GM18502 (cell line): Measurements from ENCODE around the gene ETAA1.

Source experiments
- ATAC-seq: cut with Tn5 transposase; IDR thresholded peaks from one replicate; pipeline ENCODE4 v1.9.1; 2021; ENCODE audit warnings: mild to moderate bottlenecking; ENCODE audit not compliant: unreplicated experiment, poor library complexity

Gene ETAA1

DNA sequence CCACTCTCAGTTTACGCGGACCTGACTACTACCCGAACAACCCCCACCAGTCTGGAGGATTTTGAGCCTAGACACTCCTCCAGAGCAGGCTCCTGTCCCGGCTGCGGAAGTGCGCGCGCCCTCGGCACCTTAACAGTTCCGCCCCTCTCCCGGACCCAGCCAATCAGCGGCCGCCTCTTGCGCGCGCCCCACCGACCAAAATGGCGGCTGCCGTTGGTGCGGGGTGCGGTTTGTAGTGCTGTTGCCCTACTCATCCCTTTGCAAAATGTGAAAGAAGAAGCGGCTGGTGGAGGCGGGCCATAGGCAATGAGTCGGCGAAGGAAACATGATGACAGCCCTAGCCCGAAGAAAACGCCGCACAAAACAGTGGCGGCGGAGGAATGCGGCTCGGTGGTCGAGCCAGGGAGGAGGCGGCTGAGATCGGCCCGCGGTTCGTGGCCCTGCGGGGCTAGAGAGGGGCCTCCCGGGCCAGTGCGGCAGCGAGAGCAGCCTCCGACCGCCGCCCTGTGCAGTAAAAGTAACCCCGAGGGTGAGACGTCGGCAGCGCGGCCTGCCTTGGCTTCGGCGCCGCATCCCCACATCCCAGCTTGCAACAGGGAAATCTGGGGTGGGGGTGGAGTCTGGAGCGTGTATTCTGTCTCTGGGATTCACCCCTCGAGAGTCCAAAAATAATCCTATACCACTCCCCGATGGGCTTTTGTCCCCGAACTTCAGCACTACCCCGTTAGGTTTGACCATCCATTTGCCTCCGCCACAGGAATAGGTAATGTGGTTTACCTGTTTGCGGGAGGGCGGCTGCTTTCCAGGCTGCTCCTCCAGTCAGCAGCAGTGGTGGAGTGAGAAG lies at the start of gene ETAA1:
Gene ETAA1 (plus strand): TSS at position 191 of the 844 bp plus-strand sequence. CDS start 116 bp downstream, at position 307.
- peak; percentile 100 for ATAC-seq

DNA sequence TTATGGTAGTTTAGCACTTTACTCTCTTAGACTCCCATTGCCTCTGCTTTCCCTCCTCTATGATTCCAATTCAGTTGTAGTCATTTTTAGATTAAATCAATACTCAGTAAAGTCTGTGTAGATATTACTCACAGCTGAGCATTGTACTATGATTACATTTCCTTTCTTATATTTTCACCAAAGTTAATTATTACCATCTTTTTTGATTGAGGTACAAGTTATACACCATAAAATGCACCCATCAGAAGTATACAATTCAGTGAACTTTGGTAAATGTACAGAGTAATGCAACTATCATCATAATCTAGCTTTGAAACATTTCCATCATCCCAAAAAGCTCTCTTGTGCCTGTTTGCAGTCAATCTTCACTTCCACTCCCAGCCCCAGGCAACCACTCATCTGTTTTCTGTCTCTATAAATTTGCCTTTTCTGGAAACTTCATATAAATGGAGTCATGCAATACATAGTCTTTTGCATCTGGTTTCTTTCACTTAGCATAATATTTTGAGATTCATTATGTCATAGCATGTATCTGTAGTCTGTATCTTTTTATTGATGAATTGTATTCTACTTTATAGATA lies 30.2 kb upstream of the ETAA1 start:
- no peak for ATAC-seq

DNA sequence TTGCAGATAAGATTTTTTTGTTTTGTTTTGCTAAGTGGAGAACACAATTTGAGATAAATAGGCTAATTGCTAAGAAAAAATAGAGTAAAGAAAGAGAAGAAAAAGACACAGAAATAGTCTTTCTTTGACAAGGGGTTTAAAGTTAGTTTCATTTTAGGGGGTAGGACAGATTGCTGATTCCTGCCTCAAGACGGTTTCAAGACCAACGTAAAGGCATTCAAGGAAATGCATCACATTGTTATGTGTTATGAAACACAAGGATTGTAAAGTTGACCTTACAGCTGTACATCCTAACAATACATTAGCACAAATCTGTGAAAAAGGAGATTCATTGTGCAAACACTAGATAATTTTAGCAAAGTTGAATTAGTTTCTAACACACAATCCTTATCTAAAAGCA lies 22.7 kb upstream of the ETAA1 start:
- no peak for ATAC-seq

DNA sequence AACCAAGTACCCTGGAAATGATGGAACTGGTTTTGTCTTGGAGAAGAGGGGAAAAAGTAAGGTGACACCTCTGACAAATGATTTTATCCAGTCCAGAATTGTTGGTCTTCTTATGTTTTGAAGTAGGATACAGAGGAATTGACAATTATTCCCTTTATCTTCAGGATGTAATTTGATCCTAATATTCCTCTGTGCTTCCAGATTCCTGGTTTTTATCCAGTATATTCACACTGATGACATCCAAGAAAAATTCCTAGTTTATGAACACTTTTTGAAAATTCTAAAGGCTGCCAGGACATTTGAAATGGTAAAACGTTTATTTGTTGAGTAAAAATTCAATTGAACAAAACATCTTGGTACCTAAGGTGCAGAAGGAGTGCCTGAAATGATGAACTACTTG lies 22.2 kb upstream of the ETAA1 start:
- no peak for ATAC-seq

DNA sequence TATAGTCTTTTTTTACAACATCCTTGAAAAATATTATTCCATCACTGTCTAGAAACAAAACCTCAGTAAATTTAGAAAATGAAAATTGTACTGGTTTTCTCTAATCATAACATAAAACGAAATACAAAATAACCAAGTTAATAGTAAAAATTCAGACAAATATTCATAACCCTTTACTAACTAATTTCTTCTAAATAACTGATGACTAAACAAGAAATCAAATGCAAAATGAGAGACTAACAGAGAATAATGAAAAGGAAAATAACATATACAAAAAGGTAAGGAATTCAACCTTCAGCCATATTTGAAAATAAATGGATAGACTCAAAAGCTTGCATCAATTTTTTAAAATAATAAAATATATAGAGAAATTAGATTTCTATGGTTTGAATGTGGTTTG lies 18.6 kb upstream of the ETAA1 start:
- no peak for ATAC-seq

DNA sequence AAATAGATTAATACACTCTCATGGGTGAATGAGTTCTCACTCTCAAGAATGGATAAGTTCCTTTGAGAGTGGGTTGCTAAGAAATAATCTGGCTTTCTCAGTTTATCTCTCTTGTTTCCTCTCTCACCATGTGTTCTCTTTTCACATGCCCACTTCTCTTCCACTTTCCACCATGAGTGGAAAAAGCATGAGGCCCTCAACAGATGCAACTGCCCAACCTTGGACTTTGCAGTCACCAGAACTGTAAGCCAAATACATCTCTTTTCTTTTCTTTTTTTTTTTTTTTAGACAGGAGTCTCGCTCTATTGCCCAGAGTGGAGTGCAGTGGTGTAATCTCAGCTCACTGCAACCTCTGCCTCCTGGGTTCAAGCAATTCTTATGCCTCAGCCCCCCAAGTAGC lies 18.1 kb upstream of the ETAA1 start:
- ATAC-seq: no peak

DNA sequence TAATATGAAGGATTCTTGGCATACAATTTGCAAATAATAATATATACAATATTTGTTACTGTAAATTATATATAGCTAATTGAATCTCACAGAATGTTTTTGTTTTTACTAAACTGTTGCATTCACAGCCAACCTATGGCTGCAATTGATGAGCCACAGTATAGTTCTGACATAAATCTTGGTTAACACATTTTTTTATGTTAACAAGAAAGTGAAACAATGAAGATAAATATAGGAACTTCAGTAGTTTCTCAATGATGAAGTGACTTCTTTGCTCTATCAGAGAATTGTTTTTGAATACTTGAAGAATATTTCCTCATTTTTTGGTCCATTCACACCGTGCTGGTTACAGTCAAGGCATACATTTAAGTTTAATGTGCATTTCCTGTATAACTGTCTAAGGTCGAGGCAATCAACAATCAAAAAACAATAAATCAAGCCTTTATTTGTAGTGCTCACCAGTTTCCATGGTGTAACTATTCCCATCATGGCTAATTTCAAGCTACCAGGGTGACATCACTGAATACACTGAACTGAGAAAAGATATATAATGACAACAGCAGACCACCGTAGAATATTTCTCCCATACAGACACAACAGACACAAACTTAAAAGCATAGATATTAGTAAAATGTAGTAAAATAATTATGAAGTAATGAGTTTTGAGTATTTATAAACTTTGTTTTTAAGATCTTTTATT lies 12.9 kb upstream of the ETAA1 start:
- ATAC-seq: no peak

DNA sequence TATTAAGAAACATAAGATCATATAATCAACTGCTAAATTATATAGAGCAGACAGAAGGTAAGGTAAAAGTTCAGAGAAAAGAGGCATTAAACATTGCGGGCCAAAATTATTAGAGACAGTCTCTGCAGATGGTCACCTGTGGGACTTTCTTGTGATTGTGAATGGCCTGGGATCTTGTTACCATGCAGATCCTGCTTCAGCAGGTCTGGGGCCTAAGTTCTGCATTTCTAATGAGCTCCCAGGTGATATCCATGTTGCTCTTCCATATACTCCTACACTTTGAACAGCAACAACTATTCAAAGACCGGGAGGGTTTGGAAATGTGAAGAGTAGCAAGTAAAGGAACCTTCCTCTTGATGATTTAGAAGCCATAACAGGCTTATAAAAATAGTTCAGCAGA lies 8.5 kb upstream of the ETAA1 start:
- ATAC-seq: no peak

DNA sequence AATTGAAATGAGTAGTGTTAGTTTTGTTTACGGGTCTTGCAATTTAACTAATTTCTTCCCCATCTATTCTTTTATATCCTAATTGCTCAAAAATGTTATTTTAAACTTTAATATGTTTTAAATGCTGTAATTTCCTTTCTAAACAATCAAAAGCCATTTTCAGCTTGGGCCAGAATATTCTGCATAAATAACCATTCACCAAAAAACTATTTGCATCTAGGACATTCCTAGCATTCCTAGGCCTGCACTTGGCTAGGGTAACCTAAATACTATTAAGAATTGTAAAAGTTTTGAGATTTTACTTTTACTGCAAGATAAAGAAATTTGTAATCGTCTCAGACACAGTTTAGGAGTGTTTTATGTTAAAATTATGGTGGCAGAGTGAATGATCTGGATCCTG lies 7.8 kb upstream of the ETAA1 start:
- no peak for ATAC-seq

DNA sequence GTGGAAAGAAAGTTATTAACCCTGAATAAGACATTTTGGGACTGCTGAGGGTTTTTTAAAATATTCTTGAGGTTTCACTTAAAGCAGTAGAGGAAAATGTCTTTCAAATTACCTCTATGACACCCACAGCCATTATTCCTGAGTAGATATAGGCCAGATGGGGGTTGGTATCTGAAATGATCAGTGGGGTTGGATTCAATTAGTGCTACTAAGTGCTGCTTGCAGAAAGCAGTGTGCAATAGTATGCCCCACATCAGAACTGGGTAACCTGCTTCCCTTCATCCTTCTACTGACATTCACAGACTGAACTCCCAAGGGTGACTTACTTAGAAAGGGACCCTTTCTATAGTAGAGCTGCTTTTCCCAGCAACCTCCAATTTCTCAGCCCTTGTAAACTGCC lies 7.3 kb upstream of the ETAA1 start:
- ATAC-seq: no peak

DNA sequence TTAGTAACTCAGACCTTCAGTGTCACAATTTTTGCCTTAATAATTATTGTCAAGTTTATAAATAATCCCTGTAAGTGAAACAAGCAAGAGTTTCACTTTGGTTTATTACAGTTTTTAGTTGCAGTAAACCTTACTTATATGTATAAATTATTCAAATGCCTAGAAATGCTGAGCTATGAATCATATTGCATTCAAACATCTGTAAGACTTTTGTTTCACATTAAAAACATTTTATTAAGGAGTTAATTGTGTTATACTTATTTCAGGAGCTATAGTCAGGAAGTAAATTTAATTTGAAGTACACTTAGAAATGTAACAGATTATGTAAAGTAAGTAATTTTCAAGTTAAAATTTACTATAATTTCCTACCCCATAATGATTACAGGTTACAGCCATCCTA lies 3.9 kb upstream of the ETAA1 start:
- no peak for ATAC-seq

DNA sequence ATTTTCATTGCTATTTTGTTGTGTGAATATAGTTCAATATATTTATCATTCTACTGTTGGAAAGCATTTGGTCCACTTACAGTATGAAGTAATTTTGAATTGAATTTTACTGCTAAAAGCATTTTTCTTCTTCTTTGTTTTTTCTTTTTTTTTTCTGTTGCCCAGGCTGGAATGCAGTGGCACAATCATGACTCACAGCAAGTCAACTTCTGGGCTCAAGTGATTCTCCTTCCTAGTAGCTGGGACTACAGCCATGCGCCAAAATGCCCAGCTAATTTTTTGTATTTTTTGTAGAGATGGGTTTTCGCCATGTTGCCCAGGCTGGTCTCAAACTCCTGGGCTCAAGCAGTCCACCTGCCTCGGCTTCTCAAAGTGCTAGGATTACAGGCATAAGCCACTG lies 2.4 kb upstream of the ETAA1 start:
- ATAC-seq: no peak

DNA sequence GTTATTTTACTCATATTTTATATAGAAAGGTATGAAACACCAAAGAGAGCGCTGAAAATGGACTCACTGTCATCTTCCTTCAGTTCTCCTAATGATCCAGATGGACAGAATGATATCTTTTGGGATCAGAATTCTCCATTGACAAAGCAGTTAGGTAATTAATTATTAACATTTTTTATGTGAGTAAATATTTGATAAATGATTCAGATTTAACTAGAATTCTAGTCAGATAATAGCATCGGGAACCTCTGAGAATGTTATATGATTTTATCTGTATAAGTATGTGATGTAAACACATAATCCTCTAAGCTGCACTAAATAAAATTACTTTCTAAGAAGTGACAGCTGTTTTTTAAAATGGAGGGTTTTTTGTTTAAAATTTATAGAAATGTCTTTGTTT lies 2.0 kb downstream of the ETAA1 start:
- ATAC-seq: no peak

DNA sequence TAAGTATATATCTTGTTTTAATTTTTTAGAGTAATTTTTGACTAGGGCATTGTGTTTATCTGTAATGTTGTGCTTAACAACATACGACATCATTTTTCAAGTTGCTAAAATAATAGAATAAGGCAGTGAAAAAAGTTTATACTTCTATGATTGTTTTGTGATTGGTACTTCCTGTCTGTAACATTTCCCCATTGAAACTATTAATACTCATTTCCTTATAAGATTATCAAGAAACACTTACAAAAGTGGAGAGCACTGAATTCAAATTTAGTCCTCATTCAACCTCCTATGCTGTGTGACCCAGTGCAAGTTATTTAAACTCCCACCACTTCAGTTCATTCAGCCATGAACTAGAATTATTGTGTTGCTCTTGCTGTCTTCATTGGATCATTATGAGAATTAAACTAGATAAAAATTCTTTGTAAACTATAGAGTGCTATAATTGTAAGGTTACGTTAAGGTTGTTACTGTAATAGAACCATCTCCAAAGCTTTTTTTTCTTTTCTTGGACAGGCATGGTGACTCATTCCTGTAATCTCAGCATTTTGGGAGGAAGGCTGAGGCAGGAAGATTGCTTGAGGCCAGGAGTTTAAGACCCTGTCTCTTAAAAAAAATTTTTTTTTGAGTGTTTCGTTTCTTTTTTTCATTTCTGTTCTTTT lies 2.8 kb downstream of the ETAA1 start:
- no peak for ATAC-seq

DNA sequence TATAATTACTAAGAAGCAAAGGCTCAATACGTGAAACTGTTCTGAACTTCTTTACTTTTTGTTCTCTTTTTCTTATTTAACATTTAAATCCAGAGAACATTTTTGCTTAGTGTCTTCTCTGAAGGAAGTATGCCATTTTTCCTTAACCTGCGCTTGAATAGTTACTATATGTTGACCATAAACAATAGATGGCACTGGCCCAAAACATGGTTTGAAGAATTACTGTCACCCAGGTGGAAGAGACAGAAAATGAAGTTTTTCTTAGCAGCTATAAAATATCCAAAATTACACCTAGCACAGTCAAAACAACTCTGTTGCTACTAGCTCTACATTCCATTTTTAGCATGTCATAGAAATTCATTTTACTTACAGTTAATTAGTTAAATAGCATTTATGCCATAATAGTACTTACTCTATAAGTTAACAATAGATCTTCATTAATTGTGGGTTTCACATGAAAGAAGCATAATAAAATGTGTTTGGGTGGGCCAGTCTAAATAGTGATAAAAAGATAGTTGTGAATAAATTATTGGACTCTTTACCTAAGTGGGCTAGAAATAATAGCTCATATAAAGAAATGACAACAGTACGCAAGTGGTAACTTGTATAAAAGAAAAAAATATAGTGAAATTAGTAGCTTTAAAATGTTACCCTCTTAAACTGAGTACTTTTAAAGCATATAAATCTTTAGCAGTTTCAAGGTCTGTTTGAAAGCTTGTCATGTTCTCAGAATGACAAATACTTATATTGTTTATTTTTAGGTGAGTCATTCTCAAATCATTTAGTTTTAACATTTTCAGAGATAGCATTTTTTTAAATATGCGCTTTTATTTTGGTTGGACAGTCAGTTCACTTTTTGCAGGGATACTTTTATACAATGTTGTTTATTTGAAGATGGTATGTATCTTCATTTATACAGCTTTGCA lies 3.7 kb downstream of the ETAA1 start:
- ATAC-seq: no peak

DNA sequence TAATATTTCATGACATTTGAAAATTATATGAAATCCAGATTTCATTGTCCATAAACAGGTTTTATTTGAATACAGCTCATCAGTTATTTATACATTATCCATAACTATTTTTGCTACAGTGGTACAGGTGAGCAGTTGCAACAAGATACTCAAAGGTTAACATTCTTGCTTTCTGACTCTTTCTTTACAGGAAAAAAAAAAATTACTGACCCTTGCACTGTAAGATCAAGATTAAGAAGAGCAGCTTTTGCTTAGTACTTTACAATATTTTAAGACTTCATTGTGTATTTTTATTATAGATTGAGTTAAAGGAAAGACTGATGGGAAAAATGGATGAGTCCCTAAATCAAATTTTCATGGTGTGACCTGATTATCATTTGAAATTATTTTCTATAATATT lies 11.2 kb downstream of the ETAA1 start:
- ATAC-seq: no peak

DNA sequence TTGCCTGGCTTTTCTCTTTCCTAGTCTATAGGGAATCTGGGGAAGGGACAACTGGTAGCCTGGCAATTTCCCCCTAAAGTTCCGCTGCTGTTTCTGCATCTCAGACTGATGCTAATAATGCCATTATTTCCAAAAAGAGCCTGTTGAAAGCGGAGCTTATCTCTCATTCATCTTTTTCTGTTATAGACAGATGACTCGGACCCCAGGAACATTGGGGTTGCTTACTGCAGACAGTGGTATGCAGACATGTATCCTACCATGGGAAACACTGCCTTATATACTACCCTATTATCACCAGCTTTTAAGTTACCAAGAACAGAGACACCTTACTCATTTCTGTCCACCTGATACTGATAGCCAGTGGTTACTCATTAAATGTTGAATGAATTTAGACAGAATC lies 15.3 kb downstream of the ETAA1 start:
- ATAC-seq: no peak

DNA sequence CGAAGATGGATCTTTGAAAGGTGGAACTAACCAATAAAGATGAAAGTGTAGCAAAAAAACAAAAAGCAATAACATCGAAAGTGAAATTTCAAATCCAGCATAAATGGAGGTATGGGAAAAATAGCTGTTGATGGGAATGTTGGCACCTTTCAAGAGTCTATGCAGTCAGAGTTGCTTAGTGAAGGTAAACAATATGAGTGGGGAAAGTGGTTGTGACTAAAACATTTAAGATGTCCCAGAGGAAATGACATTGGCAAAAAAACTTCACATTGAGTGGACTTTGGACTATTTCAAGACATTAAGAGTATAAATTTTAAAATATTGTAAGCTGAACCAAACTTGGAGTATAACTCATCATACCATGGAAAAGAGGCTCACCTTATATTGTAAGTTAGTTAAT lies 17.7 kb downstream of the ETAA1 start:
- ATAC-seq: no peak

DNA sequence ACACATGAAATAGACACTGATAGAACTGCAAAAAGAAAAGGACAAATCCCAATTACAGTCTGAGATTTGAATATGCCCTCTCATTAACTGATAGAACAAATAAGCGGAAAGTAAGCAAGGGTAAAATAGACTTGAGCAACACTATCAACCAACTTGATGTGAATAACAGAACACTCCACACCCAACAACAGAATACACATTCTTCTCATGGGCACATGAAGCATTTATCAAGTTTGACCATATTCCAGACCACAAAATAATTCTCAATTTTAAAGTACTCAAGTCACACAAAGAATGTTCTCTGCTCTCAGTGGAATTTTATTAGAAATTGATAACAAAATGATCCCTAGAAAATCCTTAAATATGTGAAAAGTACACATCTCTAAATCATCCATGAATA lies 19.0 kb downstream of the ETAA1 start:
- no peak for ATAC-seq

DNA sequence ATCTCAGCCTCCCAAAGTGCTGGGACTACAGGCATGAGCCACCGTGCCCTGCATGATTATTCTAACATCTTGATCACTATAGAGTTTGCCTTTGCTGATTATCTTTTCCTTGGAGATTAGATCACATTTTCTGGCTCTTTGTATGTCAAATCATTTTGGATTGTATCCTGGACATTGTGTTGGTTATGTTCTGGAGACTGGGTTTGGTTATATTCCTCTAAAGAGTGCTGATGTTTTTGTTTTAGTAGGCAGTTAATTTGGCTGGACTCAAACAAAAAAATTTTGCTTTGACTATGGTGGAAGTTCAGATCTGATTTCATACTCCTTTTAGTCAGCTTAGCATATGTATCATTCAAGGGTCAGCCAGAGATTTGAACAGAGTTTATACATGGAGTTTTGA lies 26.4 kb downstream of the ETAA1 start:
- ATAC-seq: no peak
